Choroid plexus epithelial cell (primary cell): ENCODE measurements around the gene MOCS2.

Experiments
- DNase-seq: peaks from one replicate; pipeline ENCODE4 v3.0.0-alpha.2; 2010; ENCODE audit warnings: low read depth
- H3K4me3 ChIP-seq: 2 replicates; pipeline ENCODE4 v1.5.1; 2011; ENCODE audit warnings: low read depth, mild to moderate bottlenecking, control low read depth, low read length, moderate library complexity
- TF ChIP-seq, protein P1 (sequence below): conservative IDR thresholded peaks from 2 replicates; pipeline ENCODE4 v1.5.1; 2011; ENCODE audit warnings: low read depth, mild to moderate bottlenecking, control low read depth, inconsistent platforms, low read length, moderate library complexity

Gene MOCS2

GRCh38 chr5:53063791-53064190 is 45.8 kb downstream of the MOCS2 start:
- H3K4me3 ChIP-seq = no peak overlapping the region
- peak; percentile 53 for DNase-seq
- TF ChIP-seq, protein P1, sequence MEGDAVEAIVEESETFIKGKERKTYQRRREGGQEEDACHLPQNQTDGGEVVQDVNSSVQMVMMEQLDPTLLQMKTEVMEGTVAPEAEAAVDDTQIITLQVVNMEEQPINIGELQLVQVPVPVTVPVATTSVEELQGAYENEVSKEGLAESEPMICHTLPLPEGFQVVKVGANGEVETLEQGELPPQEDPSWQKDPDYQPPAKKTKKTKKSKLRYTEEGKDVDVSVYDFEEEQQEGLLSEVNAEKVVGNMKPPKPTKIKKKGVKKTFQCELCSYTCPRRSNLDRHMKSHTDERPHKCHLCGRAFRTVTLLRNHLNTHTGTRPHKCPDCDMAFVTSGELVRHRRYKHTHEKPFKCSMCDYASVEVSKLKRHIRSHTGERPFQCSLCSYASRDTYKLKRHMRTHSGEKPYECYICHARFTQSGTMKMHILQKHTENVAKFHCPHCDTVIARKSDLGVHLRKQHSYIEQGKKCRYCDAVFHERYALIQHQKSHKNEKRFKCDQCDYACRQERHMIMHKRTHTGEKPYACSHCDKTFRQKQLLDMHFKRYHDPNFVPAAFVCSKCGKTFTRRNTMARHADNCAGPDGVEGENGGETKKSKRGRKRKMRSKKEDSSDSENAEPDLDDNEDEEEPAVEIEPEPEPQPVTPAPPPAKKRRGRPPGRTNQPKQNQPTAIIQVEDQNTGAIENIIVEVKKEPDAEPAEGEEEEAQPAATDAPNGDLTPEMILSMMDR = no peak

DNA sequence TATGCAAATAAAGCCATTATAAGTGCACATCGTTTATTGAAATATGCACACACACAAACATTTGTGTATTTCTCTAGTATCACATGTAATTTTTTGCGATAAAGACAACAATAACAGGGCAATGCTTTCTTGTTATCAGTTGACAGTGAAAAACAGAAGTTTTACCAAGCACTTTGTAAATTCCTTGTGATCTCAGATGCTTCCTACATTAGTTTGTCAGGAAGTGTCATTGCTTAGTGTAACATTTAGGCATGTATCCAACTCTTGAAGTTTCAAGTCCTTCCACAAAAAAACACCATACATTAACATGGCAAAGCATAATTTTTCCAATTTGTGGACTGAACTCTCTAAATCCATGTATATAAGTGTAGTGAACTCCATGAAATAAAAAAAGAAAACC is 46.4 kb downstream of the MOCS2 start:
- TF ChIP-seq, protein P1 = no peak
- peak; percentile 55 for DNase-seq
- no peak overlapping the region for H3K4me3 ChIP-seq

DNA sequence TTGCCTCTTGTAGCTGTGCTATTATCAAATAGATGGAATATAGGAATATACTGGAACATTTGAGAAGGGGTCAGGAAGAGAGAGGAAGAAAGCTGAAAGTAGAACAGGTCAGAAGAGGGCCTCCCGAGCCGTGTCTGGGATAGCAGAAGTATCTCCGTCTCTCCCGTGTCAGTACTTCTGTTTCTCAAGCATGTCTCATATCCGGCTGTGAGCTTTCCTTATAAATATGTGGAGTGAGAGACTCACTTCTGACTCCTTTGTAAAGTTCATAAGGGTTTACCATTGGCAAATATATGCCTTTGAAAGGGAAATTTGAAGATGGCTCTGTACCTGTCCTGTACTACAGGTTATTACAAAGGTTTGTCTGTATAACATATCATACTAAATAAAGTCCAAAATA is 50.3 kb downstream of the MOCS2 start:
- TF ChIP-seq, protein P1 = no peak
- no peak overlapping the region for H3K4me3 ChIP-seq
- peak; percentile 50 for DNase-seq

DNA sequence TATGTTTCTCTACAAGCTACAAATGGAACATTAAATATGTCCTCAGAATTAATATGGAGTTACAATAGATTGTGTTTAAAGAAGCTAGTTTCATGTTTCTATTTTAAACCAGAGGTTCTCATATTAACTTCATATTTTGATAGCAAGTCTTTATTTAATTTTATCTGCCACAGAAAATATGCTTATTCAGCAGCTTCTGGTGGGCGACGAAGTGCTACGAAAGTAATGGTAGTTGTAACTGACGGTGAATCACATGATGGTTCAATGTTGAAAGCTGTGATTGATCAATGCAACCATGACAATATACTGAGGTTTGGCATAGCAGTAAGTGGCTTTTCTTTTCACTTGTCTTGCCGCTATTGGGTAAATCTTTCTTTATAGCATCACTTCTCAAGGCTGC is 54.2 kb downstream of the MOCS2 start:
- no peak for DNase-seq
- TF ChIP-seq, protein P1 = no peak
- no peak overlapping the region for H3K4me3 ChIP-seq

- H3K4me3 ChIP-seq = no peak overlapping the region
- TF ChIP-seq, protein P1 = no peak
- DNase-seq = no peak
Measured at GRCh38 chr5:53053364-53053763, 56.2 kb downstream of the MOCS2 start.

DNA sequence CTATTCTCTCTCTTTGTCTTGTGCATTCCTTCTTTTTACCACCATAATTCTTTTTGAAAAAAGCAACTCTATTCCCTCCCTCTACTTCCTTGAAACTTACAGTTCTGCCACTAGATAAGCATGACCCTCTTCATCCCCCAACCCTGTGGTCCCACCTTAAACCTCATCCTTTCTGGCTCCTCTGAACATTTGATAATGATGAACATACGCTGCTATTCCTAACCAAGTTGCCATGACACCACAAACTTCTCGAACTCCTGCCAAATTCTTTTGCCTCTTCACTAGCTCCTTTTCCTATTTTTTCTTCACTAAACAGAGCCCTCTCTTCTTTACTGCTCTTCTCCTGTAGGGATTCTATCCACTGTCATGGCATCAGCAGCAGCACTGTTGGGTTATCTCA is 57.1 kb downstream of the MOCS2 start:
- DNase-seq = no peak
- TF ChIP-seq, protein P1 = no peak
- no peak overlapping the region for H3K4me3 ChIP-seq

DNA sequence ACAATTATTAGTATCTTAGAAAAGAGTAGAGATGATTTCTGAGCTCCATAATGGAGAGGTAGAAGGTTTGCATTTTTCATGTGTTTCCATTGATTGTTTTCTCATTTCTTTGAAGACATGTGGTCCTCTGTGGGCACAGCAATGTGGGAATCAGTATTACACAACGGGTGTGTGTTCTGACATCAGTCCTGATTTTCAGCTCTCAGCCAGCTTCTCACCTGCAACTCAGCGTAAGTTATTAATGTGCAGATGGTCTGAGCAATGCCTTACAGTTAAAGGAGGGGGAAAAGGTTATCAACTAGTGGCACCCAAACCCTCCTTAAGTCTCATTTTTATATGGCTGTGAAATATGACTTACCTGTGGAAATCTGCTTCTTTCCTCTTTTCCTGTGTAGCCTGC is 61.3 kb downstream of the MOCS2 start:
- DNase-seq = no peak
- TF ChIP-seq, protein P1 = no peak

More for the DNA sequence above, 61.3 kb downstream of the MOCS2 start:
- no peak overlapping the region for H3K4me3 ChIP-seq
